IPS-NIHi7 (cell line): ENCODE results near the gene APOBEC3G.
"Not testable (repeated sequence)": the region's sequence is repeated elsewhere in the genome, so short reads cannot be mapped to it uniquely, and the experiment has no call there.

Source experiments
- DNase-seq: peaks from one replicate; pipeline ENCODE4 v3.0.0; 2012; ENCODE audit warnings: mixed read lengths; ENCODE audit errors: extremely low spot score

Gene APOBEC3G

DNA sequence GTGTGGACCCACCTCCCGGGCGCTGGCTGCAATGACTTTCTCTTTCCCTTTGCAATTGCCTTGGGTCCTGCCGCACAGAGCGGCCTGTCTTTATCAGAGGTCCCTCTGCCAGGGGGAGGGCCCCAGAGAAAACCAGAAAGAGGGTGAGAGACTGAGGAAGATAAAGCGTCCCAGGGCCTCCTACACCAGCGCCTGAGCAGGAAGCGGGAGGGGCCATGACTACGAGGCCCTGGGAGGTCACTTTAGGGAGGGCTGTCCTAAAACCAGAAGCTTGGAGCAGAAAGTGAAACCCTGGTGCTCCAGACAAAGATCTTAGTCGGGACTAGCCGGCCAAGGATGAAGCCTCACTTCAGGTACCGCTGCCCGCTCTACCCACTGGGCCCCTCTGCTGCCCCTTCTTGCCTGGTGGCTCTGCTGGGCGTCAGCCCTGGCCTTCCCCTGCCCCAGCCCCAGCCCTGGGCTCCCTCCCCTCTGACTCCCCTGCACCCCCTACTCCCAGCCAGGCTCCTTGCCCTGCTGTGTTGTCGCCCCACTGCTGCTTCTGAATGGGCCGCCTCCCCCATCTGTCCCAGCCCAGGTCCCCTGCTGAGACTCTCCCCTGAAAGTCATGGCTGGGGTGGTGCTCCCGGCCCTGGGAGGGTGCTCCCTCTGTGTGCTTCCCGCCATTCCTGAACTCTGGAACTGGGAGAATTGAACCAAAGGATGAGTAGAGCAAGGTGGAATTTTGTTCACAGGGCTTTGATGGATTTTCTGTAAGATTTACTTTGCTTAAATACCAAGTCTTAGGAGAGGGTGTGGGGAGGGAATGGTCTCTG, at the start of gene APOBEC3G:
TSS of gene APOBEC3G (plus strand) at position 250 of the 815 bp plus-strand sequence. CDS start at position 337, 87 bp downstream.
- DNase-seq, result not testable (repeated sequence)

DNA sequence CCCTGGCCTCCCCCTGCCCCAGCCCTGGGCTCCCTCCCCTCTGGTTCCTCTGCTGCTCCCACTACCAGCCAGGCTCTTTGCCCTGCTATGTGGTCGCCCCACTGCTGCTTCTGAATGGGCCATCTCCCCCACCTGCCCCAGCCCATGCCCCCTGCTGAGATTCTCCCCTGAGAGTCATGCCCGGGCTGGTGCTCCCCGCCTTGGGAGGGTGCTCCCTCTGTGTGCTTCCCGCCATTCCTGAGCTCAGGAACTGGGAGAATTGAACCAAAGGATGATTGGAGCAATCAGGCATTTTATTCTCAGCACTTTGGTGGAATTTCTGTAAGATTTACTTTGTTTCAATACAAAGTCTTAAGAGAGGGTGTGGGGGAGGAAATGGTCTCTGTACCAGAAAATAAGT, 49.4 kb upstream of the APOBEC3G start:
- DNase-seq, result no peak

DNA sequence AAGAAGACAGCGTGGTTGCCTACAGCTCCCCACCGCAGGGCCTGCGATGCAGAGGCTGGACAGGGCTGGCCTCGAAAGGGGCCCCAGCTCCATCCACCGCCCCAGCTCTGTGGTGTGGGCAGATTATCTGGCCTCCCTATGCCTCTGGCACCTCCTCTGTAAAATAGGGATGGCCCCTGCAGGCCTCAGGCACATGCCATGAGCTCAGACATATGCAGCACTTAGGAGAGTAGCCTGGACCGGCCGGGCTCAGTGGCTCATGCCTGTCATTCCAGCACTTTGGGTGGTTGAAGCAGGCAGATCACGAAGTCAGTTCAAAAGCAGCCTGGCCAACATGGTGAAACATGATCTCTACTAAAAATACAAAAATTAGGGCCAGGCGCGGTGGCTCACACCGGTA, 48.8 kb upstream of the APOBEC3G start:
- no peak for DNase-seq

DNA sequence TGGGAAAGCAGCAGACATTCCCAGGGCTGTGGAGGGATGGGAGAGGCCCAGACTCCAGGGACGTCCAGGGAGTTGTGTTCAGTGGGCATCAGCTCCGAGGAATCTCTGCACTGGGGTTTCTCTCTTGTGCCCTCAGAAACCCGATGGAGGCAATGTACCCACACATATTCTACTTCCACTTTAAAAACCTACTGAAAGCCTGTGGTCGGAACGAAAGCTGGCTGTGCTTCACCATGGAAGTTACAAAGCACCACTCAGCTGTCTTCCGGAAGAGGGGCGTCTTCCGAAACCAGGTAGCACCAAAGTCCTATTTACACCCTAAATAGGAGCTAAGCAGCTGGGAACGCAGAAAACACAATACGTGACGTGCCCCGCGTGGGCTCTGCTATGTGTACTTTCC, 47.8 kb upstream of the APOBEC3G start:
- DNase-seq, result no peak

DNA sequence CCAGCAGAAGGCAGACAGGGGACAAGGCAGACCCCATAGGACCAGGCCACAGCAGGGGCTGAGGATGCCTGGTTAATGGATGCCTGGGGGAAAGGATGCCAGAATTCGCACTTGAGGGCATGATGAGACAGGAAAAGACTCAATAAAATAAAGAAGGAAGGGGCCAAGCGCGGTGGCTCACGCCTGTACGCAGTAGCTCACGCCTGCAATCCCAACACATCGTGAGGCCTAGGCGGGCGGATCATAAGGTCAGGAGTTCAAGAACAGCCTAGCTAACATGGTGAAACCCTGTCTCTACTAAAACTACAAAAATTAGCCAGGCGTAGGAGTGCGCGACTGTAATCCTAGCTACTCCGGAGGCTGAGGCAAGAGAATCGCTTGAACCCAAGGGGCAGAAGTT, 46.4 kb upstream of the APOBEC3G start:
- no peak for DNase-seq

DNA sequence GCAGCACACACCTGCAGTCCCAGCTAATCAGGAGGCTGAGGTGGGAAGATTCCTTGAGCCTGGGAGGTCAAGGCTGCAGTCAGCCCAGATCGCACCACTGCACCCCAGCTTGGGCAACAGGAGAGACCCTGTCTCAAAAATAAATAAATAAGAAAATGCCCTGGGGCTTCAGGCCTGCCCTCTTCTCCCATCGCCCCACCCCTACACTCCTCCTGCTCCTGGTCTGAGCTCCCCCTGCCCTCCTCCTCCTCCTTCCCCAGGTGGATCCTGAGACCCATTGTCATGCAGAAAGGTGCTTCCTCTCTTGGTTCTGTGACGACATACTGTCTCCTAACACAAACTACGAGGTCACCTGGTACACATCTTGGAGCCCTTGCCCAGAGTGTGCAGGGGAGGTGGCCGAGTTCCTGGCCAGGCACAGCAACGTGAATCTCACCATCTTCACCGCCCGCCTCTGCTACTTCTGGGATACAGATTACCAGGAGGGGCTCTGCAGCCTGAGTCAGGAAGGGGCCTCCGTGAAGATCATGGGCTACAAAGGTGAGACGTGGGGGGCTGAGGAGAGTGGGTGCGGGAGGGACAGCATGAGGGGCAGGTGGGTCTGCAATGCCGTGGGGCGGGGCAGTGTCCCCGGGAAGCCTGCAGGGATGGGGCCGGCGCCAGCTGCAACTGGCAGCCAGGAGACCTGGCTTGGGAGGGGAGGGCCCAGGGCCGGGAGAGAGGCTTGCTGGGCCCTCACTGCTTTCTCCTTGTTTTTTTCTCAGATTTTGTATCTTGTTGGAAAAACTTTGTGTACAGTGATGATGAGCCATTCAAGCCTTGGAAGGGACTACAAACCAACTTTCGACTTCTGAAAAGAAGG, 45.4 kb upstream of the APOBEC3G start:
- not testable (repeated sequence) for DNase-seq

DNA sequence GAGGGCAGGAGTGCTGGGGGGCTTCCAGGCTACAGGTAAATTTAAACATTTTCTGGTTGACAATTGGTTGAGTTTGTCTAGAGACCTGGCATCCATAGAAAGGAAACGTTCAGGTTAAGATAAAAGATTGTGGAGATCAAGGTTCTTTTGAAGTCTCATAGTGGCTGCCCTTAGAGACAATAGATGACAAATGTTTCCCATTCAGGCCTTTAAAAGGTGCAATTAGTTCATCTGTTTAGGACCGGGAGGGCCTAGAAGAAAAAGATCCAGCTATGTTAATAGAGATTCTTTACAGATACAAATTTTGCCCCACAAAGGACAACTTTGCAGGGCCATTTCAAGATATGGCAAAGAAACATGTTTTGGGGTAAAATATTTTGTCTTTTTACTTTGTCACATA, 40.0 kb upstream of the APOBEC3G start:
- DNase-seq, result not testable (repeated sequence)

DNA sequence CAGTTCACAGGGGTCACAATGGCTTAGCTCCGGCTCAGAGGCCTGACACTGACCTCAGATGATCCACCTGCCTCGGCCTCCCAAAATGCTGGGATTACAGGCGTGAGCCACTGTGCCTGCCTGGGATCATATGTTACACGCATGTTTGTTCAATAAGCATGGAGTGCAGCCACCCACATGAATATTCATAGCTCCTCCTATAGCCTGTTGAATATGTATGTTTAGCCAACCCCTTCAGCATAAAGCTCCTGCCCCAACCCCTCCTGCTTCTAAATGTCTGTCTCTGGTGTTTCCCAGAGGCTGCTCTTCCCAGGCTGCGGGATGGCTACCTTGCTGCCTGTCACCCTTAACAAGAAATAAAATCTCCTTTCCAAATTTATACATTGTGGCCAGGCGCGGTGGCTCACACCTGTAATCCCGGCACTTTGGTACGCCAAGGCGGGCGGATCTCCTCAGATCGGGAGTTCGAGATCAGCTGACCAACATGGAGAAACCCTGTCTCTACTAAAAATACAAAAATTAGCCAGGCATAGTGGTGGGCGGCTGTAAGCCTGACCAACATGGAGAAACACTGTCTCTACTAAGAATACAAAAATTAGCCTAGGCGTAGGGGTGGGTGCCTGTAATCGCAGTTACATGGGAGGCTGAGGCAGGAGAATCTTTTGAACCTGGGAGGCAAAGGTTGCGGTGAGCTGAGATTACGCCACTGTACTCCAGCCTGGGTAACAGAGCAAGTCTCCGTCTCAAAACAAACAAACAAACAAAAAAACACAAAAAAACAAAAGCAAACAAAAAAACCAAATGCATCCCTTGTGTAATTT, 37.6 kb upstream of the APOBEC3G start:
- DNase-seq, result no peak

DNA sequence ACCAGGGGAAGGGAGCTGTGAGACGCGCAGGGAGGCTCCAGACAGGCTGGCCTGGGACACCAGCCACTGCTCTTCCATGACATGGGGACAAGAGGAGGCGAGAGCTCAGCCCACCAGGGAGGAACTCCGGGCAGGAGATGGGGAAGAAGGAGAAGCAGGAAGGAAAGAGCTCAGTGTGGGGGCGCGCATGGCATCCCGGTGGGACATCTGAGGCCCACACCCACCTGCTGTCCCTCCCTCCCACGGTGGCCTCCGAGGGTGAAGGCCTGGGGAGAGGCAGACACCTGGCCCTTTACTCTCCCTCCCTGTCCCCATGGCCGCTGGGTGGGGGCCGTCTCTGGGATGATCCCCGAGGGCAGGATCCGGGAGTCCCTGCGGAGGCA, 36.9 kb upstream of the APOBEC3G start:
- not testable (repeated sequence) for DNase-seq

DNA sequence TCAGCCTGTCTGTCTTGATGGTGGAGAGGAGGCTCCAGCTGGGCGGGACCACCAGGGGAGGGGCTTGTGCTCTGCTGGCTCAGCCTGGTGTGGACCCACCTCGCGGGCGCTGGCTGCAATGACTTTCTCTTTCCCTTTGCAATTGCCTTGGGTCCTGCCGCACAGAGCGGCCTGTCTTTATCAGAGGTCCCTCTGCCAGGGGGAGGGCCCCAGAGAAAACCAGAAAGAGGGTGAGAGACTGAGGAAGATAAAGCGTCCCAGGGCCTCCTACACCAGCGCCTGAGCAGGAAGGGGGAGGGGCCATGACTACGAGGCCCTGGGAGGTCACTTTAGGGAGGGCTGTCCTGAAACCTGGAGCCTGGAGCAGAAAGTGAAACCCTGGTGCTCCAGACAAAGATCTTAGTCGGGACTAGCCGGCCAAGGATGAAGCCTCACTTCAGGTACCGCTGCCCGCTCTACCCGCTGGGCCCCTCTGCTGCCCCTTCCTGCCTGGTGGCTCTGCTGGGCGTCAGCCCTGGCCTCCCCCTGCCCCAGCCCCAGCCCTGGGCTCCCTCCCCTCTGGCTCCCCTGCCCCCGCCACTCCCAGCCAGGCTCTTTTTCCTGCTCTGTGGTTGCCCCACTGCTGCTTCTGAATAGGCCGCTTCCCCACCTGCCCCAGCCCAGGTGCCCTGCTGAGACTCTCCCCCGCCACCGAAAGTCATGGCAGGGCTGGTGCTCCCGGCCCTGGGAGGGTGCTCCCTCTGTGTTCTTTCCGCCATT, 36.4 kb upstream of the APOBEC3G start, which contains the start of gene APOBEC3F:
TSS of gene APOBEC3F (plus strand) at position 327 of the 759 bp plus-strand sequence. CDS start at position 424, 97 bp downstream.
- peak; percentile 56 for DNase-seq

DNA sequence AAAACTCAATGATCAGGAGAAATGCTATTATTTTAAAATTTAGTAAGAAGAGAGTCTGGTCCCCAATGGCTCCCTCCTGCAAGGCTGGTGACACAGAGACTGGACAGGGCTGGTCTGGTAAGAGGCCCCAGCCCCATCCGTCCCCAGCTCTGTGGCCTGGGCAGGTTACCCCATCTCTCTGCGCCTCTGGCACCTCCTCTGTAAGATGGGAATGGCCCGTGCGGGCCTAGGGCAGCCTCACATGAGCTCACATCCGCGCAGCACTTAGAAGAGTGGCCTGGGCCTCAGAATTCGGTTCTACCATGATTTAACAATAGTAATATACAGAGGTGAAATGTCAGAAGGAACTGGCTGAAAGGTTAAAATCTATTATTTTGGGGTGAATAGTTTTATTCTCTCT, 35.2 kb upstream of the APOBEC3G start:
- no peak for DNase-seq

DNA sequence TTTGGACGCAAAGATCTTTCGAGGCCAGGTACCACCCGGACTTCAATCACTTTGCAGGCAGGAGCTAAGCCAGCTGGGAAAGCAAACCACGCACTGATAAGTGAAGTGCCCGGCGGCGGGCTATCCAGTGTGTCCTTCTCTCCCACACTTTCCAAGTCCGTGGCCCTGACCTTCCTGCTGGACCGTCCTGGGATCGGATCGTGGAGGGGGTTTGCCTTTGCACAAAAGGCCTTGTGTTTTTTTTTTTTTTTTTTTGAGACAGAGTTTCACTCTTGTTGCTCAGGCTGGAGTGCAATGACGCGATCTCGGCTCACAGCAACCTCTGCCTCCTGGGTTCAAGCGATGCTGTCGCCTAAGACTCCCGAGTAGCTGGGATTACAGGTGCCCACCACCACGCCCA, 34.0 kb upstream of the APOBEC3G start:
- not testable (repeated sequence) for DNase-seq

DNA sequence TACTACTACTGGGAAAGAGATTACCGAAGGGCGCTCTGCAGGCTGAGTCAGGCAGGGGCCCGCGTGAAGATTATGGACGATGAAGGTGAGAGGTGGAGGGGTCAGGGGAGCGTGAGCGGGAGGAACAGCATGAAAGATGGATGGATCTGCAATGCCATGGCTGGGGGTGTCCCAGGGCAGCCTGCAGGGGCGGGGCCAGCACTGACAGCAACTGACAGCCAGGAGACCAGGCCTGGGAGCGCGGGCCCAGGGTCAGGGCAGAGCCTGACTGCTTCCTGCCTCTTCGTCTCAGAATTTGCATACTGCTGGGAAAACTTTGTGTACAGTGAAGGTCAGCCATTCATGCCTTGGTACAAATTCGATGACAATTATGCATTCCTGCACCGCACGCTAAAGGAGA, 31.9 kb upstream of the APOBEC3G start:
- not testable (repeated sequence) for DNase-seq

DNA sequence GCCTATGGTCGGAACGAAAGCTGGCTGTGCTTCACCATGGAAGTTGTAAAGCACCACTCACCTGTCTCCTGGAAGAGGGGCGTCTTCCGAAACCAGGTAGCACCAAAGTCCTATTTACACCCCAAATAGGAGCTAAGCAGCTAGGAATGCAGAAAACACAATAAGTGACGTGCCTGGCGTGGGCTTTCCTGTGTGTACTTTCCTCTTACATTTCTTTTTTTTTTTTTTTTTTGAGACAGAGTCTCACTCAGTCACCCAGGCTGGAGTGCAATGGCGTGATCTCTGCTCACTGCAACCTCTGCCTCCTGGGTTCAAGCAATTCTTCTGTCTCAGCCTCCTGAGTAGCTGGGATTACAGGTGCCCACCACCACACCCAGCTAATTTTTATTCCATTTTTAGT, 27.6 kb upstream of the APOBEC3G start:
- DNase-seq, result not testable (repeated sequence)

DNA sequence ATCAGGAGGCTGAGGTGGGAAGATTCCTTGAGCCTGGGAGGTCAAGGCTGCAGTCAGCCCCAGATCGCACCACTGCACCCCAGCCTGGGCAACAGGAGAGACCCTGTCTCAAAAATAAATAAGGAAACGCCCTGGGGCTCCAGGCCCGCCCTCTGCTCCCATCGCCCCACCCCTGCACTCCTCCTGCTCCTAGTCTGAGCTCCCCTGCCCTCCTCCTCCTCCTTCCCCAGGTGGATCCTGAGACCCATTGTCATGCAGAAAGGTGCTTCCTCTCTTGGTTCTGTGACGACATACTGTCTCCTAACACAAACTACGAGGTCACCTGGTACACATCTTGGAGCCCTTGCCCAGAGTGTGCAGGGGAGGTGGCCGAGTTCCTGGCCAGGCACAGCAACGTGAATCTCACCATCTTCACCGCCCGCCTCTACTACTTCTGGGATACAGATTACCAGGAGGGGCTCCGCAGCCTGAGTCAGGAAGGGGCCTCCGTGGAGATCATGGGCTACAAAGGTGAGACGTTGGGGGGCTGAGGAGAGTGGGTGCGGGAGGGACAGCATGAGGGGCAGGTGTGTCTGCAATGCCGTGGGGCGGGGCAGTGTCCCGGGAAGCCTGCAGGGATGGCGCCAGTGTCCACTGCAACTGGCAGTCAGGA, 25.1 kb upstream of the APOBEC3G start:
- DNase-seq, result not testable (repeated sequence)

DNA sequence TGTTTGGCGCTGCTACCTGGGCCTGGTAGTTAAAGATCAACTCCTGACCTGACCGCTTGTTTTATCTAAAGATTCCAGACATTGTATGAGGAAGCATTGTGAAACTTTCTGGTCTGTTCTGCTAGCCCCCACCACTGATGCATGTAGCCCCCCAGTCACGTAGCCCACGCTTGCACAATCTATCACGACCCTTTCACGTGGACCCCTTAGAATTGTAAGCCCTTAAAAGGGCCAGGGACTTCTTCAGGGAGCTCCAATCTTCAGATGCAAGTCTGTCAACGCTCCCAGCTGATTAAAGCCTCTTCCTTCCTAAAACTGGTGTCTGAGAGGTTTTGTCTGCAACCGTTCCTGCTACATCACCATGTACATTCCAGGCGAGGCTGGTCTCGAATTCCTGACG, 21.4 kb upstream of the APOBEC3G start:
- no peak for DNase-seq

DNA sequence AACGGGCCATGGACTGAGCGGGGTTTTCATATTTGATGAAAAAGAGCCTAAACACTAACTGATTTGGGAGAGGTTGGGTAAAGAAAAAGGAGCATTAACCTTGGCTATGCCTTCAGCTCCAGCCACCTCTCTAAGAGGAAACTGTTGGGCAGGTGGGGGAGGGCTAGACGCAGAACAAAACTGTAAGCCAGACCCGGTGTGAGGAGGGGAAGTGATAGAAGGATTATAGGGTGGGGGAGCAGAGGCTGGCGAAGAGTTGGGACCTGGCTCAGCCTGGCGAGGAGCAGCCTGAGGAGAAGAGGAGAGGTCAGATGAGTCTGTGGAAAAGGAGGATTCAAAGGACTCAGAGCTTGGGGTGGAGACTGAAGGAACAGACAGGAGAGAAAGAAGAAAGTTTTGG, 15.8 kb upstream of the APOBEC3G start:
- not testable (repeated sequence) for DNase-seq

DNA sequence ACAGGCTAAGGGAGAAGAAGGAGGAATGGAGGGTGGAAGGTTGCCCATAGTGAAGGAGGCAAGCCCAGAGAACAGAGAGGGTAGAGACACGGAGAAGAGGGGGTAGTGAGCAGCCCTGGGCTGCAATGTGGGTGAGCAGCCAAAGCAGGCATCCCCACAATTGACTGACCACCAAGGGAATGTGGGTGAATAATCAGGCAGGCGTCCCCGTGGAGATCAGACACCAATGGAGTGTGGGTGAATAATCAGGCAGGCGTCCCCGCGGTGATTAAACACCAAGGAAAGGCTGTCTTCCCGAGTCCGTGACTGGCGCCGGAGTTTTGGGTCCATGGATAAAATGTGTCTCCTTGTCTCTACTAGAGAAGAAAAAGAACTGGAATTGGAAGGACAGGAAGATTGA, 15.1 kb upstream of the APOBEC3G start:
- DNase-seq, result not testable (repeated sequence)

DNA sequence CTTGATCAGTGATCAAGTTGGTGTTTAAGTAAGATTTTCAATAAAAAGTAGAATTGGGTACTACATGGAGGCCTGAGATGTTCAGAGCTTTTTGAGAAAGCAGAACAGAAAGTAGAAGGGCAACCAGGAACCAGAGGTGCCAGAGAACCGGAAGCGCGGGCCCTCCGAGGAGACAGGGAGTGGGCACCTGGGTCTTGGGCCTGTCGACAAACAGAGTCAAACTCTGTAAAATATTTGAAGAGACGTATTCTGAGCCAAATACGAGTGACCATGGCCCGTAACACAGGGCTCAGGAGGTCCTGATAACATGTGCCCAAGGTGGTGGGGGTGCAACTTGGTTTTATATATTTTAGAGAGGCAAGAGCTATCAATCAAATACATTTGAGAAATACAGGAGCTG, 13.2 kb upstream of the APOBEC3G start:
- not testable (repeated sequence) for DNase-seq
